ENCODE results near the gene SLC16A11. TPM values are rescaled to one million over a fixed set of nuclear protein-coding genes. Genes with fewer than 3 reads are reported as not detected.

SLC16A11 gene
- polyA plus RNA-seq, 3 donors: 0.29 to 0.55 (median 0.34) TPM

GRCh38 chr17:7029096-7029495 lies 14.8 kb downstream of the SLC16A11 start:
- DNase-seq (ENCODE audit: low read depth in 3 of 3, low spot score in 2 of 3): no peak

- DNase-seq (ENCODE audit: low read depth in 3 of 3, low spot score in 2 of 3): no peak
Observed at GRCh38 chr17:7027335-7027734, 16.6 kb downstream of the SLC16A11 start.

- no peak for DNase-seq (ENCODE audit: low read depth in 3 of 3, low spot score in 2 of 3)
Observed at GRCh38 chr17:7026471-7027115, 17.3 kb downstream of the SLC16A11 start.

- no peak for DNase-seq (ENCODE audit: low read depth in 3 of 3, low spot score in 2 of 3)
Observed at GRCh38 chr17:7025245-7025644, 18.6 kb downstream of the SLC16A11 start.

GRCh38 chr17:7024402-7024785 lies 19.5 kb downstream of the SLC16A11 start:
- no peak for DNase-seq (ENCODE audit: low read depth in 3 of 3, low spot score in 2 of 3)

GRCh38 chr17:7023576-7024401 lies 20.1 kb downstream of the SLC16A11 start:
- DNase-seq (ENCODE audit: low read depth in 3 of 3, low spot score in 2 of 3): no peak

- no peak for DNase-seq (ENCODE audit: low read depth in 3 of 3, low spot score in 2 of 3)
Observed at GRCh38 chr17:7022781-7023571, 20.9 kb downstream of the SLC16A11 start, which contains the start of gene BCL6B. Gene BCL6B, plus strand, starts transcription at chr17:7023050. Its CDS starts 622 bp downstream, at chr17:7023672.

GRCh38 chr17:7021993-7022778 lies 21.7 kb downstream of the SLC16A11 start:
- no peak for DNase-seq (ENCODE audit: low read depth in 3 of 3, low spot score in 2 of 3)

- no peak for DNase-seq (ENCODE audit: low read depth in 3 of 3, low spot score in 2 of 3)
Observed at GRCh38 chr17:7020894-7021664, 22.8 kb downstream of the SLC16A11 start.

- no peak for DNase-seq (ENCODE audit: low read depth in 3 of 3, low spot score in 2 of 3)
Observed at GRCh38 chr17:7019839-7020519, 23.9 kb downstream of the SLC16A11 start.

- DNase-seq (ENCODE audit: low read depth in 3 of 3, low spot score in 2 of 3): no peak
Observed at GRCh38 chr17:7019367-7019766, 24.5 kb downstream of the SLC16A11 start.

GRCh38 chr17:7018331-7018964 lies 25.4 kb downstream of the SLC16A11 start:
- no peak for DNase-seq (ENCODE audit: low read depth in 3 of 3, low spot score in 2 of 3)

GRCh38 chr17:7017827-7018200 lies 26.1 kb downstream of the SLC16A11 start:
- DNase-seq (ENCODE audit: low read depth in 3 of 3, low spot score in 2 of 3): no peak

GRCh38 chr17:7016886-7017826 lies 26.7 kb downstream of the SLC16A11 start:
- no peak for DNase-seq (ENCODE audit: low read depth in 3 of 3, low spot score in 2 of 3)

GRCh38 chr17:7016418-7016817 lies 27.5 kb downstream of the SLC16A11 start:
- no peak for DNase-seq (ENCODE audit: low read depth in 3 of 3, low spot score in 2 of 3)

GRCh38 chr17:7014995-7015958 lies 28.6 kb downstream of the SLC16A11 start:
- no peak for DNase-seq (ENCODE audit: low read depth in 3 of 3, low spot score in 2 of 3)
